Inferior parietal cortex (tissue), 1 donor: Measurements from ENCODE around the gene SLC25A25.

Experiments
- DNase-seq: peaks from one replicate; pipeline ENCODE4 v3.0.0-alpha.2; 2016; ENCODE audit errors: extremely low spot score

SLC25A25 gene

DNA sequence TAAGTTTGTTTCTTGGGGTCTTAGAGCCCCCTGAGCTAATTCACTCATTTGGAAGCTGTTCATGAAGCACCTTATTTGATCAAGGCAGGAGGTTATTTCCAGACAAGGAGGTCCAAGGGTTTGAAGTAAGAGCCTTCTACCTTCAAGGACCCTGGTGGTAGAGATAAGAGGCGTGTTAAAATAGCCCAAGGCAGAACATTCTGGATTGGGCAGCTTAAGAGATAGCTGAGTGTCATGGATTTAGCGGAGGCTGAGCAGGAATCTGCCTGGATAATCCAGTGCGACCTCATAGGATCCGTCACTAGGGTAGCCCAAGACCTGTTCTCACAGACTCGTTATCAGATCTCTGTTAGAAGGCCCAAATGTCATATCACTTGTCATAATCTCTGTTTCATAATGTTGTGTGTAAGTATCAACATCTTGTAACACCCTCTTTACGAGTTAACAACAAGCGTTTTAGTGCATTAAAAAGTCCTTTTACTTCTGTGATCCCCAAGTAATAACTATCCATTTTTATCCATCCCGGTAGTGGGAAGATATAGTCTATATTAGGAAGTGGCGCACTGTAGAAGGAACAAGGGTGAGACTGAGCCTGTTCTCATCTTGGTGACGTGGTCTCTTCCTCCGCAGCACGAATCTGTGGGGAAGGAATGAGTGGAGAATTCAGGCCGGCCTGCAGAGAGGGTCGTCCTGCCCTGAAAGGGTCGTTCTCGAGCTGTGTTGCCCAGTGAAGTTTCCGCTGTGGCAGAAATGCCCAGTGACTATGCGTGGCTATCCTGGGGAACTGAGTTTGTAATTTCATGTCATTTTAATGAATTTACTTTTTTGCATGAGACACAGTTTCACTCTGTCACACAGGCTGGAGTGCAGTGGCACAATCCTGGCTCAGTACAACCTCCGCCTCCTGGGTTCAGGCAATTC, 28.8 kb downstream of the SLC25A25 start:
- no peak for DNase-seq

DNA sequence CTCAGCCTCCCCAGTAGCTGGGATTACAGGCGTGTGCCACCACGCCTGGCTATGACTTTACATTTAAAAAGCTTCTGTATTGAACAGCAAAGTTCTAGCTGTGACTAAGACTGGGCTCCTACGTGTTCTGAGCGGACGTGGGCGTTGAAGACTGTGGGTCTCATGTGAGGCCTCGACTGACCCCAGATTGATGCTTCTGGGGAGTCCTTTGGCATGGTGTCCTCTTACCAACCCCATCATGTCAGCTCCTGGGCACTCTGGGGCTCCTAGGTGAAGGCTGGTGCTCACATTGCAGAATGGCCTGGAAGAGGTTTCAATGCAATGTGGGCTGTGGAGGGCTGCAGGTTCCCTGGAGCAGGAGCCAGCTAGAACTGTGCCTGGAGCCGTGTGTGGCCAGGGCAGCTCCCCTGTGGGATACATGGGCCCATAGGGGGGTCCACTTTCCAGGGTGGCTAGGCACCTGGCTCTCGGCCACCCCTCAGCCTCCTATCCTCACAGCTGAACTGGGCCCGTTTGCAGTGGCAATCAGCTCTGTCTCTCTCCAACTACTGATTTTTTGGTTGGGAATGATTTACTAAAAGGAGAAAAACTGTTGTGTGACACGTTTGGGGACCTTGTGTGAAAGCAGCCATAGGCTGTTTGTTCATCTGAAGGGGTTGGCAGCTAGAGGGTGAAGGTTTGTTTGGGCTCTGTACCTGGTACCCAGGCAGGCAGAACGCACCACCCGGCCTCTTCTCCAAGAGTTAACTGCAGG, 29.7 kb downstream of the SLC25A25 start:
- no peak for DNase-seq

DNA sequence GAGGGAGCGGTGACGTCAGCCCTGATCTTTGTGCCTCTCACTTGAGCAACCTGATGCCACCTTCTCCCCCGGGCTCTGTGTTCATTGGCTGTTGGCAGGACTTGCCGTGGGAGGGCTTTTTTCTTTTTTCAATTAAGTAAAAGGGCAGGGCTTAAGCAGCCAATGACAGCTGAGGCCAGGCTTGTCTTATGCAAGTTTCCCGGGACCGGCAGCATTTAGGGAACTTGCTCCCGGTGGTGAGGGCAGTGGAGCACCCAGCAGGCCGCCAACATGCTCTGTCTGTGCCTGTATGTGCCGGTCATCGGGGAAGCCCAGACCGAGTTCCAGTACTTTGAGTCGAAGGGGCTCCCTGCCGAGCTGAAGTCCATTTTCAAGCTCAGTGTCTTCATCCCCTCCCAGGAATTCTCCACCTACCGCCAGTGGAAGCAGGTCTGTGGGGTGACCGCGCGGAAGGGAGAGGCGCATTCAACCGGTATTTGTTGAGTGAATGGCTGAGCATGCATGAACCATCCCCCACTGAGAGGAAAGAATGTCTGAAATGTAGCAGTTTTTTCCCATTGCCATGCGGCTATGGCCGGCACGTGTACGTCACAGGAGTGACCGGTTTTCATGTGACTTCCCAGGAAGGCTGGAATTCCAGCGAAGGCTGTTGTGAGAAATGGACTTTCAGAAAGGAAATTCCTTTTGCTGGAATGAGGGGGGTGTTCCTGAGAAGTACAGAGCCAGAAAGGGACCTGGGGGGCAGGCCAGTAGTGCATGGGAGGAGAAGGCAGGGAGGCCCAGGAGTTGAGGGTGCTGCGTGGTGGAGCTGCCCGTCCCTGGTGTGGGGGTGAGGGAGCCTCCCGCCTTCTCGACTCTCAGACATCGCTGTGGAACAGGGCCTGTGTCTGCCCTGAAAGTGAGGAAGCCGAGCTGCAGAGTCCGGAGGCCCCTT, 30.5 kb downstream of the SLC25A25 start:
- peak; percentile 76 for DNase-seq

DNA sequence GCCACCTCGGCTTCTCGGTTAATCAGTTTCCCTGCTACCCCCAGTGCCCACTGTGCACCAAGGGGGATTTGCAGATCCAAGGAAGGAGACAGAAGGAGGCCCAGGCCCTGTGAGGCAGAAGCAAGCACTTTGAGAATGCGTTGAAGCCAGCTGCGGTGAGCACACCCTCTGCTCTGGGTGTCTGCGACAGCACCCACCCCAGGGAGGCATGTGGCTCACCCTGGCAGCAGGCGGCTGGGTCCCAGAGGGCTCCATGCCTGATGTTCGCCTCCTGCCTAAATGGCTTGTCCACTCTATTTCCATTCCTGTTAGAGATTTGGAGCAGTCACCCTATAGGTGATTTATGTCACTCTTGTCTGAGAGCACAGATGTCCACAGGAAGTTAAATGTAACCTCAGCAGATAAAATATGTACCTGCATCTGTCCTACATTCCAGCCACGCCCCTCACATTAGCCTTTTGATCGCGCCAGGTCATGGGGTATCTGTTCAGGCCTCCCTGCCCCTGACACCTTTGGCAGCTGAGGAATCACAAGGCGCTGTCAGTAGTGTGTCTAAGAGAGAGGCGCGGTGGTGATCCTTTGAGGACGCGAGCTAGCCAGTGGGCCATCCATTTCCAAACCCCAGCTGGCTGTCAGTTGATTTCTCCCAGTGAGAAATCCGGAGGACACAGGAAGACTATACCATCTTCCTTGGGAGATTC, 31.3 kb downstream of the SLC25A25 start:
- DNase-seq, result no peak

DNA sequence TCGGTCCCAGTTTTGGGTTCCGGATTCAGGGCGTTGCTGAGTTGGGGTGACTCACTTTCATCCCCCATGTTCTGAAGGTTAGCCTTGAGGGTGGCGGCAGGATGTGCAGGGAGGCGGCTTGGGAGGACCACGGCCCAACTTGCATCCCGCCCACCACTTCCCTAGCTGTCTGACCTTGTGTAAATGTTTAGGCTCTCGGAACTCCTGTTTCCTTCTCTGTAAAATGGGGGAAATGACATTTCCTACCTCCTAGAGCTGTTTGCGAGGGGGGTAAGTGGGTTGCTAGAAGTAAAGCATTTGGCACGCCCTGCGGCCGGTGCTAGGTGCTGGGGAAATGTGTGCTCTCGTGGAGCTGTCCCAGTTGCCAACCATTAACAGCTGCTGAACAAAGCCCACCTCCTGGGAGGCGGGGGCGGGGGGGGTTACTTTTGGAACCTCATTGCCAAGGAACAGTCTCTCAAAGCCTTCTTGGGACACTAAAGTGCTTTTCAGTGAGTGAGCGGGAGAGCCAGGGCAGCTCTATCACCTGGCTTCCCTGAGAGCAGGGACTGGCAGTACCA, 32.0 kb downstream of the SLC25A25 start:
- DNase-seq, result no peak

DNA sequence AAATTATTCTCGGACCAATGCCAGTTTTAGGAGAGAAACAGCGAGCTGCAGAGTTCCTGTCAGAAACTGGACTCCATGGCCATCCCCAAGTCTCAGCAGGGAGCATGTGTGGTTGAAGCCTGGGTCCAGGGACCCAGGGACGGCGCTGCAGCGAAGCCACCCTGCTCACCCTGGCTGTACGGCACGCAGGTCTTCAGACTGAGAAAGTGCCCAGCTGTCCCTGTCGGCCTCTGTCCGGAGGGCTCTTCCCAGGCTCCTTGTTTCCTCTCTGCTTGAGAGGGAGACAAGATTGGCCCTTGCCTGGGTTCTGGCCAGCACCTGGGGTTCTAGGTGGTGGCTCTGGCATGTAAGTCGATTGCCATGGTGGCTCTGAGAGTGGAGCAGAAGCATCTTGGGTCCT, 32.5 kb downstream of the SLC25A25 start:
- no peak for DNase-seq

DNA sequence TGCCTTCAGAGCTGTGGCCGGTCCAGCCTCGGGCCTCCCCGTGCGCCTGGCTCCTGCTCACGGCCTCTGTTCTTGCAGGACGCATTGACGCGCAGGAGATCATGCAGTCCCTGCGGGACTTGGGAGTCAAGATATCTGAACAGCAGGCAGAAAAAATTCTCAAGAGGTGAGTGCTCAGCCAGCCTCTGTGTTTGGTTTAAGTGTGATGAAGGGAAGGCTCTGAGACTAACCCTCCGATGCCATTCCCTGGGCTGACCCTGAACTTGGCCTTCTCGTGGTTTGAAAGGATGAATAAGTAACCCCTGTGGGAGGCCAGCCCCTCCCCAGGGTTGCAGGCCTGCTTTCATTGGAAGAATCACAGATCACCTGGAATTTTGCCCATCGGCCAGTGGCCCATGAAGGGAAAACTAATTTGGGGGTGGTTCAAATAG, 33.2 kb downstream of the SLC25A25 start:
- no peak for DNase-seq

DNA sequence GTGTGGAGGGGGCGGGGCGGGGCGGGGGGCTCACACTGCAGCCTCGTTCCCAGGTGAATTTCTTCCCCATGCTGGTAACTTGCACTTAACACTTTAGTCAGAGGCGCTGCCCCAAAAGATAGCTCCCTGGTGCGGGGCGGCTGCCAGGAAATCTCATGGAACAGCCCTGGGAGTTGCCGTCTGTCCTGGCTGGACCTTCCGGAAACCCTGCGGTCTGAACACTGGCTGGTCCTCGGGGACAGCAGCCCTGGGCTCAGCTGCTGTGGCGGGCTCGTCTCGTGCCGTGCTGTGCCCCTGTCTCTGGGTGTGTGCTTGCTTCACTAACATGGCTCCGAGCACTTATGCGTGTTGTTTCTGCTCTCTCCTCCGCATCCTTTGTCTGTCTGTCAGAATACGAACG, 33.7 kb downstream of the SLC25A25 start:
- no peak for DNase-seq

DNA sequence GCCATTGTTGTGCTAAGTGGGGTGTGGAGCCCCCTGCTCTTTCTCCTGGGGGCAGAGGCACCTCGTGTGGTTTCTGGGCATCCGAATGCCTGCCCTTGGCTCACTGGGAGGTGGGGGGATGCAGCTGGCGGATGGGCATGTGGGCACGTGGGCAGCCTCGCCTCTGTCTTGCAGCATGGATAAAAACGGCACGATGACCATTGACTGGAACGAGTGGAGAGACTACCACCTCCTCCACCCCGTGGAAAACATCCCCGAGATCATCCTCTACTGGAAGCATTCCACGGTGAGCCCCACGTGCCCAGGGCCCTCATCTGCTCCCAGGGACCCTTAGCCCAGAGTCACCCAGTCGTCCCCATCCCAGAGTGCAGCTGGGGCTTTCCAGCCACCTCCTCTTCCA, 34.2 kb downstream of the SLC25A25 start:
- no peak for DNase-seq

DNA sequence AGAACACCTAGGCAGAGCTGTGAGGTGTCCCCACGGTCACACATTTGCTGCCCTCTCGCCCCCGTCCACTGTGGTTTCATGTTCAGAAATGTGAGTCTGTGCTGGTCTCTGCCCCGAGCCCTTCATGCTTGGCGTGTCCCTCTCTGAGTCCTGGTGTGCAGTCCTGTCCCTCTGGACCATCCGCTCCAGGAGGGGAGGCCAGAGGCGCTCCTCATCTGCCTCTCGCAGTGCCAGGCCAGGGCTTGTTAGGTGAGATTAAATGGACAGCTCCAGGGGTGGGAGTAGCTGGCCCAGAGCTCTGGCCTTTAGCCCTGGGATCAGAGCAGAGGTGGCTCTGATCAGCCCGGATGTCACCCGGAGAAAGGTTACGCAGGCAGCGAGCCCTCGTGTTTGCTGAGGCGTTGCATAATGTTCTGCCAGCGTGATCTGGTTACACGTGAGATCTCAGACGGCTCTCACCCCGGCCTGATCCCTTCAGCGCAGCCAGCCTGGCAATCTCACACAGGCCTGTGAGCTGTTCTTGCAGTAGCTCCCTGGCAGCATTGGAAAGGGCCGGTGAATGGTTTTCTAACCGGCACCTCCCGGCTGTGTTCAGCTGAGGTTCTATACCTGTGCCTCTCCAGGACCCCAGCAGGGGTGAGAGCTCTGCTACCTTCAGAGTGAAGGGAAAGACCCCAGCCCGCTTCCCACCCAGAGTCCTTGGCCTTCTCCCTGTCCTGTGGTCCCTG, 35.0 kb downstream of the SLC25A25 start:
- DNase-seq, result no peak

DNA sequence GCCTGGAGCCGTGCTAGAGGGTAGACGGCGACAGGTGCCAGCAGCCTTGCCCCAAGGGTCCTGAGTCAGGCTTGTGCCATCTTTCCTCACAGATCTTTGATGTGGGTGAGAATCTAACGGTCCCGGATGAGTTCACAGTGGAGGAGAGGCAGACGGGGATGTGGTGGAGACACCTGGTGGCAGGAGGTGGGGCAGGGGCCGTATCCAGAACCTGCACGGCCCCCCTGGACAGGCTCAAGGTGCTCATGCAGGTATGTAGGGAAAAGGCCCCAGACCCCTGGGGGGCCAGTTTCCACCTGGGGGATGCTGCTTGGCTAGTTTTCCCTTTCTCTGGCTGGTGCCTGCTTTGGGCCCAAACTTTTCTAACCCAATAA, 35.5 kb downstream of the SLC25A25 start:
- DNase-seq, result no peak

DNA sequence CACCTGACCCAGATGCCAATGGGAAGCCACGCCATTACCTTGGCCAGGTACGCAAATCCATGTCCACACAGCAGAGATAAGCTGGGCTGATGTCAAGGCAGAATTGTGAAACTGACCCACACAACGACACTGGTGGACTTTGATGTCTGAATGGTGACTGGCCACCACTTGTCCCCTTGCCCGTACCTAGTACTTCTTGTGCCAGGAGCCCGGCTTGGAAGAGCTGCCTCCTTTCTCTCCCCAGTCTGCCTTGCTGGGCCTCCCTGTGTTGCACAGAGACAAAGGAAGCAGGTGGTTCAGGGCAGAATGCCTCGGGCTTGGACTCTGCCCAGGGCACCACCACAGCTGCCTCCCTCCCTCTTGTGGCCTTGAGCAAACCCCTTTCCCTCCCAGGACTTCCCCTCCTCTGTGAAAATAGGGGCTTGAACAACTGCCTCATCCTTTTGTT, 36.2 kb downstream of the SLC25A25 start:
- no peak for DNase-seq

DNA sequence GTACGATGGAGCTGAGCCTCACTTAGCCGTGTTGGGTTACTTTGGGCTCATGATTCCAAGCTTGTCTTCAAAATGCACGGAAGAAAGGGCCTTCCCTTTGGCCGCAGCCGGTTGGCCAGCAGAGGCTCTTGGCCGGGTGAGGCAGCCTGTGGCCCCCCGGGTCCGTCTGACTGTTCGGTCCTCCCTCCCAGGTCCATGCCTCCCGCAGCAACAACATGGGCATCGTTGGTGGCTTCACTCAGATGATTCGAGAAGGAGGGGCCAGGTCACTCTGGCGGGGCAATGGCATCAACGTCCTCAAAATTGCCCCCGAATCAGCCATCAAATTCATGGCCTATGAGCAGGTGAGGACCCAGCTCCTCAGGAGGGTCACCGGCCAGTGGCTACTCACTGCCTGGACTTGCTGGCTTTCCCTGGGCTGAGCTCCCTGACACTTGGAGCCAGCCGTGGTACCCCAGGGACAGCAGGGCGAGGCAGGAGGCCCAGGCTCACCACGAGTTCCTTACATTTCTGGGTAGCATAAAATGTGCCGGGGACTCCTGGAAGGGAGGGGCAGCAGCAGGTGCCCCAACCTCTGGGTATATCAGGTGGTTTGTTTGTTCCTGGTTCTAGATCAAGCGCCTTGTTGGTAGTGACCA, 37.6 kb downstream of the SLC25A25 start:
- DNase-seq, result no peak

DNA sequence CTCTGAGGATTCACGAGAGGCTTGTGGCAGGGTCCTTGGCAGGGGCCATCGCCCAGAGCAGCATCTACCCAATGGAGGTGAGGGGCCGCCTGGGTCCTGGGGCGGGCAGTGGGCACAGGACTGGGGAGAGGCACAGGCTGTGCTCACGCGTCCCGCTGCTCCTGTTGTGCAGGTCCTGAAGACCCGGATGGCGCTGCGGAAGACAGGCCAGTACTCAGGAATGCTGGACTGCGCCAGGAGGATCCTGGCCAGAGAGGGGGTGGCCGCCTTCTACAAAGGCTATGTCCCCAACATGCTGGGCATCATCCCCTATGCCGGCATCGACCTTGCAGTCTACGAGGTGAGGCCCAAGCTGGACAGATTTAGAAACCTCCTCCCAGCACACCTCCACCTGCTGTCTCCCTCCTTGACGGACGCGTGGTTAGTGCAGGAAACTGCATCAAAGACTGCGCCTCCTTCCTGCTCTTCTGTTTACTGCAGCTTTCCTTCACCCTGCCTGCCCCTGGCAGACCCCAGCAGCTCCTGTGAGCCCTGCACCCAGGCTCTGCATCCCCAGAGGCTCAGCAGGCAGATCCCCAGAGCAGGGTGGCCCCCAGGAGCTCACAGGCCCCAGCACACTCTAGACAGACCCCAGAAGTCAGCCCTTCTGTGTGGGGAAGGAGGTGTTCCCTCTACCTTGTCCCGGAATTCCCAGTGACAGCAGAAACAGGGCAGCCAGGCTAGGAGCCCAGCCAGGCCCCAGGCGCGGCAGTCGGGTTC, 38.3 kb downstream of the SLC25A25 start:
- DNase-seq, result no peak

DNA sequence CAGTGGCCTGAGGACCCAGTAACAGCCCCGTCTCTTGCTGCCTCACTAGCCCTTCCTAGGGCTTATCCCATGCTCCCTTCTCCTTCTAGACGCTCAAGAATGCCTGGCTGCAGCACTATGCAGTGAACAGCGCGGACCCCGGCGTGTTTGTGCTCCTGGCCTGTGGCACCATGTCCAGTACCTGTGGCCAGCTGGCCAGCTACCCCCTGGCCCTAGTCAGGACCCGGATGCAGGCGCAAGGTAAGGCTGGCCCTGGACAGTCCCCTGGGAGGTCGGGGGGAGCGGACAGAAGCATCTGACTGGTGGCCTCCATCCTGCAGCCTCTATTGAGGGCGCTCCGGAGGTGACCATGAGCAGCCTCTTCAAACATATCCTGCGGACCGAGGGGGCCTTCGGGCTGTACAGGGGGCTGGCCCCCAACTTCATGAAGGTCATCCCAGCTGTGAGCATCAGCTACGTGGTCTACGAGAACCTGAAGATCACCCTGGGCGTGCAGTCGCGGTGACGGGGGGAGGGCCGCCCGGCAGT, 39.0 kb downstream of the SLC25A25 start:
- DNase-seq, result no peak

DNA sequence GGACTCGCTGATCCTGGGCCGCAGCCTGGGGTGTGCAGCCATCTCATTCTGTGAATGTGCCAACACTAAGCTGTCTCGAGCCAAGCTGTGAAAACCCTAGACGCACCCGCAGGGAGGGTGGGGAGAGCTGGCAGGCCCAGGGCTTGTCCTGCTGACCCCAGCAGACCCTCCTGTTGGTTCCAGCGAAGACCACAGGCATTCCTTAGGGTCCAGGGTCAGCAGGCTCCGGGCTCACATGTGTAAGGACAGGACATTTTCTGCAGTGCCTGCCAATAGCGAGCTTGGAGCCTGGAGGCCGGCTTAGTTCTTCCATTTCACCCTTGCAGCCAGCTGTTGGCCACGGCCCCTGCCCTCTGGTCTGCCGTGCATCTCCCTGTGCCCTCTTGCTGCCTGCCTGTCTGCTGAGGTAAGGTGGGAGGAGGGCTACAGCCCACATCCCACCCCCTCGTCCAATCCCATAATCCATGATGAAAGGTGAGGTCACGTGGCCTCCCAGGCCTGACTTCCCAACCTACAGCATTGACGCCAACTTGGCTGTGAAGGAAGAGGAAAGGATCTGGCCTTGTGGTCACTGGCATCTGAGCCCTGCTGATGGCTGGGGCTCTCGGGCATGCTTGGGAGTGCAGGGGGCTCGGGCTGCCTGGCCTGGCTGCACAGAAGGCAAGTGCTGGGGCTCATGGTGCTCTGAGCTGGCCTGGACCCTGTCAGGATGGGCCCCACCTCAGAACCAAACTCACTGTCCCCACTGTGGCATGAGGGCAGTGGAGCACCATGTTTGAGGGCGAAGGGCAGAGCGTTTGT, 39.6 kb downstream of the SLC25A25 start:
- DNase-seq, result no peak

DNA sequence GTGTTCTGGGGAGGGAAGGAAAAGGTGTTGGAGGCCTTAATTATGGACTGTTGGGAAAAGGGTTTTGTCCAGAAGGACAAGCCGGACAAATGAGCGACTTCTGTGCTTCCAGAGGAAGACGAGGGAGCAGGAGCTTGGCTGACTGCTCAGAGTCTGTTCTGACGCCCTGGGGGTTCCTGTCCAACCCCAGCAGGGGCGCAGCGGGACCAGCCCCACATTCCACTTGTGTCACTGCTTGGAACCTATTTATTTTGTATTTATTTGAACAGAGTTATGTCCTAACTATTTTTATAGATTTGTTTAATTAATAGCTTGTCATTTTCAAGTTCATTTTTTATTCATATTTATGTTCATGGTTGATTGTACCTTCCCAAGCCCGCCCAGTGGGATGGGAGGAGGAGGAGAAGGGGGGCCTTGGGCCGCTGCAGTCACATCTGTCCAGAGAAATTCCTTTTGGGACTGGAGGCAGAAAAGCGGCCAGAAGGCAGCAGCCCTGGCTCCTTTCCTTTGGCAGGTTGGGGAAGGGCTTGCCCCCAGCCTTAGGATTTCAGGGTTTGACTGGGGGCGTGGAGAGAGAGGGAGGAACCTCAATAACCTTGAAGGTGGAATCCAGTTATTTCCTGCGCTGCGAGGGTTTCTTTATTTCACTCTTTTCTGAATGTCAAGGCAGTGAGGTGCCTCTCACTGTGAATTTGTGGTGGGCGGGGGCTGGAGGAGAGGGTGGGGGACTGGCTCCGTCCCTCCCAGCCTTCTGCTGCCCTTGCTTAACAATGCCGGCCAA, 40.4 kb downstream of the SLC25A25 start:
- DNase-seq, result no peak
